Subcutaneous preadipocyte (primary cell): ENCODE results near the gene RNU6-1. TPM values are rescaled to one million over a fixed set of nuclear protein-coding genes. Genes with fewer than 3 reads are reported as not detected.

Experiments used
- small RNA-seq: library from RNA; depleted of rRNA; stranded (forward); fragments of <200 nt; gene quantifications from one replicate; pipeline ENCODE3, GENCODE V24; 2012
- total RNA-seq: library from RNA; depleted of rRNA; stranded (reverse); fragments of >200 nt; gene quantifications from 2 replicates; pipeline ENCODE4 v1.2.3, GENCODE V29; 2012

The RNU6-1 gene
- not detected in 2 replicates for total RNA-seq

DNA sequence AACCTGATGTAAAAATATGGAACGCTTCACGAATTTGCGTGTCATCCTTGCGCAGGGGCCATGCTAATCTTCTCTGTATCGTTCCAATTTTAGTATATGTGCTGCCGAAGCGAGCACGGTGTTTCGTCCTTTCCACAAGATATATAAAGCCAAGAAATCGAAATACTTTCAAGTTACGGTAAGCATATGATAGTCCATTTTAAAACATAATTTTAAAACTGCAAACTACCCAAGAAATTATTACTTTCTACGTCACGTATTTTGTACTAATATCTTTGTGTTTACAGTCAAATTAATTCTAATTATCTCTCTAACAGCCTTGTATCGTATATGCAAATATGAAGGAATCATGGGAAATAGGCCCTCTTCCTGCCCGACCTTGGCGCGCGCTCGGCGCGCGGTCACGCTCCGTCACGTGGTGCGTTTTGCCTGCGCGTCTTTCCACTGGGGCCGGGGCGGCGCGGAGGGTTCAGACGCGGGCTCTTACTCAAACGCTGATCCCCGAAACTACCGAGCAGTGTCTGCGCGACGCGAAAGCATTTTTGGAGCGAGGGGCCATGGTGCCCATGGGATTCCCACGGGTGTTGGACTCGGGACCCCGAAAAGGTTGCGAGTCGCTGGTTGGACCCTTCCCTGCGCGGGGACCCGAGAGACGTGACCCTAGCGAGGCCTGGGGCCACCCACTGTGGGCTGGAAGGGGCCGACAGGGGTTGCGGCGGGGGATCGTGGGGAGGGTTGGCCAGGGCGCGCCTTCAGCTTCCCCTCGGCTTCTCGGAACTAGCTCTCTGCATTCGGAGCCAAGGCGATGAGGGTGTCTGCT is at the start of gene RNU6-1:
RNU6-1 (minus strand) TSS at position 117 of the 820 bp plus-strand sequence.

DNA sequence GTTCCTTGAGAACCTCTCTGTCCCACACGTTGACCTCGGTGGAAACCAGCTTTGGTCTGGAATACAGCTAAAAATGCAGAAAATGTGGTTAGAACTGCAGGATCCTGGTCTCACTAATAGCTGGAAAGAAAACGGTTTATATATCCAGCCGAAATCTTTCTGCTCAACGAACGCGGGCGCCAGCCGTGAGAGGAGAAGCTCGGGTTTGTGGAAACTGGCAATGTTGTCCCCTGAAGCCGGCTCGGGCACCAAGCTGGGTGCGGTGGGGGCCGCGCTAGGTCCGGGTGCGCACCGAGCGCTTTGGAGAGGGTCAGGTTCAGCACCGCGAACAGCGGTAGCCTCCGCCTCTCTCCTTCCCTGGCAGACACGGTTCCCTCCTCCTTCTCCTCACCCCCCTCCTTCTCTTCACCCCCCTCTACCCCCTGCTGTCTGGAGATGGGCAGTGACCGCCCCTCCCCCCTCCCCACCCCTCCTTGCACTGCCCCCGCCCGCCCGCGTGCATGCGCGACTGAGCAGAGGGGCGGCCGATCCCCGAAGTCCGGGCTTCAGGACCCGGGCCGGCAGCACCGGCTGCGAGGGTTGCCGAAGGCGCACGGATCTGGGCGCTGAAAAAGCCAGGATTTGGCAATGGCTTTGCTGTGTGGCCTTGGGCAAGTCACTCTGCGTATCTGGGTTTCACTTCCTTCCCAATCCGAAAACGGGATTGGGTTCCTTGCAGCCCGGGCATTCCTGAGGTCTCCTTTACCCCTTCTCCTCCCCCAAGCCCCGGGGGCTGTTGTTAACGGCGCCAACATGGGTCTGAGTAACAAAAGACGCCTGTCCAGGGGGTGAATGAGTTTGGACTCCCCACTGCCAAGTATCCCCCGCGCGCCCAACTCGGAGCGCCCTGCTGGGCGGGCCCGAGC is 14.6 kb downstream of the RNU6-1 start, which contains the start of gene SKOR1:
SKOR1 (plus strand) TSS at position 534 of the 905 bp plus-strand sequence; CDS start at position 628, 94 bp downstream.

Small RNA genes lying within 50 kb of the gene (small RNA-seq; reads per million reads assigned to genes)
- gene RNU6-1: 4.5 reads per million, percentile 92 among the genes with 10 or more reads in this experiment

Other genes with a start within 250 kb of the RNU6-1 start
- under 0.01 TPM in 2 replicates for gene SKOR1, start 14.5 kb downstream of the RNU6-1 start, total RNA-seq
- gene PIAS1, start 214.3 kb upstream of the RNU6-1 start, total RNA-seq: 27.4 and 27.9 TPM in 2 replicates